HepG2 (cell line): ENCODE results near the gene LRBA.

Source experiments
- HDAC6 ChIP-seq: fragments of 200-600 bp; sonication (generic); IDR thresholded peaks from 2 replicates; pipeline ENCODE4 v1.7.0; 2017; ENCODE audit warnings: mild to moderate bottlenecking, antibody characterized with exemption, low read length, low read depth
- MXI1 ChIP-seq: IDR thresholded peaks from 3 replicates; pipeline ENCODE4 v1.6.1; 2012; ENCODE audit warnings: low read depth, low read length, inconsistent platforms, borderline replicate concordance
- ZBTB3 ChIP-seq: sonication (generic); formaldehyde crosslinking; IDR thresholded peaks from 2 replicates; pipeline ENCODE4 v1.4.0; 2020; ENCODE audit warnings: low read depth, mild to moderate bottlenecking, moderate library complexity, missing genetic modification reagents, borderline replicate concordance
- ZGPAT ChIP-seq: IDR thresholded peaks from 2 replicates; pipeline ENCODE4 v1.6.1; 2016; ENCODE audit warnings: mild to moderate bottlenecking

- no peak for TF ChIP-seq ZGPAT (CRISPR knock-in tag)
- no peak for TF ChIP-seq ZBTB3 (CRISPR knock-in tag)
- no peak for TF ChIP-seq HDAC6
- no peak for TF ChIP-seq MXI1
Measured at GRCh38 chr4:150501983-150502382, 513.1 kb downstream of the LRBA start.
